K562 (cell line): Measurements from ENCODE around the gene SF3B4. TPM values are rescaled to one million over a fixed set of nuclear protein-coding genes. Genes with fewer than 3 reads are reported as not detected.

ENCODE experiments used
- CREM ChIP-seq: IDR thresholded peaks from 2 replicates; pipeline ENCODE4 v1.6.1; 2014; ENCODE audit warnings: antibody characterized with exemption, low read depth
- DPF2 ChIP-seq: fragments of 450-650 bp; IDR thresholded peaks from 2 replicates; pipeline ENCODE4 v1.6.1; 2016
- EWSR1 ChIP-seq: fragments of 450-650 bp; IDR thresholded peaks from 2 replicates; pipeline ENCODE4 v1.6.1; 2018; ENCODE audit warnings: borderline replicate concordance, mild to moderate bottlenecking, low read depth, moderate library complexity; ENCODE audit not compliant: partially characterized antibody
- GTF2A2 ChIP-seq: IDR thresholded peaks from 2 replicates; pipeline ENCODE4 v1.6.1; 2016; ENCODE audit warnings: mild to moderate bottlenecking, missing genetic modification characterization, missing compliant biosample characterization
- IRF2 ChIP-seq: sonication (generic); formaldehyde crosslinking; IDR thresholded peaks from 2 replicates; pipeline ENCODE4 v1.8.1; 2022; ENCODE audit warnings: mild to moderate bottlenecking, missing genetic modification reagents
- KDM2B ChIP-seq: fragments of 250-450 bp; sonication (Bioruptor Pico); IDR thresholded peaks from 2 replicates; pipeline ENCODE4 v1.8.0; 2021; ENCODE audit warnings: mild to moderate bottlenecking, moderate library complexity
- LEF1 ChIP-seq: fragments of 450-650 bp; IDR thresholded peaks from 2 replicates; pipeline ENCODE4 v1.6.1; 2016; ENCODE audit warnings: mild to moderate bottlenecking
- MAFG ChIP-seq: fragments of 450-650 bp; conservative IDR thresholded peaks from 2 replicates; pipeline ENCODE4 v1.6.1; 2016; ENCODE audit warnings: missing genetic modification characterization, missing compliant biosample characterization
- MCM7 ChIP-seq, 2 experiments: fragments of 450-650 bp; IDR thresholded peaks; 2 replicates each; pipeline ENCODE4 v1.6.1; 2016 to 2018
- MYBL2 ChIP-seq, 2 experiments: fragments of 450-650 bp in 1 of 2; sonication (generic) in 1 of 2; formaldehyde crosslinking in 1 of 2; IDR thresholded peaks; 2 replicates each; pipeline versions ENCODE4 v1.6.1 to v1.8.1; 2017 to 2022; ENCODE audit warnings: borderline replicate concordance in 1 of 2, inconsistent platforms in 1 of 2, low read depth in 1 of 2, mild to moderate bottlenecking in 1 of 2, missing genetic modification reagents in 1 of 2, moderate library complexity in 1 of 2
- RCOR1 ChIP-seq, 2 experiments: IDR thresholded peaks; 2 replicates each; pipeline ENCODE4 v1.6.1; 2012; ENCODE audit warnings: low read depth in 2 of 2, low read length in 2 of 2, borderline replicate concordance in 1 of 2, improper control_type of control experiment in 1 of 2
- SMAD2 ChIP-seq: fragments of 150-350 bp; IDR thresholded peaks from 2 replicates; pipeline ENCODE4 v1.6.1; 2014; ENCODE audit warnings: low read depth, mild to moderate bottlenecking, low read length
- SMARCE1 ChIP-seq: fragments of 450-650 bp; IDR thresholded peaks from 2 replicates; pipeline ENCODE4 v1.7.1; 2016; ENCODE audit warnings: mild to moderate bottlenecking
- SNRNP70 ChIP-seq: fragments of 200-400 bp; formaldehyde crosslinking; optimal IDR thresholded peaks from 2 replicates; pipeline ENCODE3; 2017; ENCODE audit warnings: low read depth, low read length
- TAL1 ChIP-seq: fragments of 450-650 bp; IDR thresholded peaks from 2 replicates; pipeline ENCODE4 v1.6.1; 2016; ENCODE audit warnings: mild to moderate bottlenecking
- TBL1XR1 ChIP-seq, 2 experiments: IDR thresholded peaks; 2 replicates each; pipeline ENCODE4 v1.6.1; 2012; ENCODE audit warnings: improper control_type of control experiment in 2 of 2, low read length in 2 of 2, mild to moderate bottlenecking in 1 of 2
- TBP ChIP-seq: optimal IDR thresholded peaks from 2 replicates; pipeline ENCODE3; 2011; ENCODE audit warnings: low read depth, low read length, improper control_type of control experiment
- TEAD1 ChIP-seq, 2 experiments: fragments of 450-650 bp in 1 of 2; sonication (generic) in 1 of 2; formaldehyde crosslinking; IDR thresholded peaks; 2 replicates each; pipeline versions ENCODE4 v1.4.0 to v1.8.0; 2020 to 2022; ENCODE audit warnings: mild to moderate bottlenecking in 2 of 2, missing genetic modification reagents in 1 of 2
- ZNF133 ChIP-seq: fragments of 250-450 bp; sonication (Bioruptor Pico); IDR thresholded peaks from 2 replicates; pipeline ENCODE4 v1.4.0; 2020; ENCODE audit warnings: mild to moderate bottlenecking
- polyA plus RNA-seq, 8 experiments: library from polyadenylated mRNA; depleted of rRNA in 4 of 8; stranded (reverse) in 5 of 8; unstranded in 3 of 8; fragments of >200 nt; fragmentation: Nextera tagmentation in 2 of 8; fragmentation: Illumina TruSeq in 1 of 8; extraction: Ambion mirVana in 2 of 8; extraction: Trizol in 1 of 8; gene quantifications; 2 replicates each; pipeline versions ENCODE4 v1.2.1 to v1.2.3, GENCODE V29; 2011 to 2014; ENCODE audit warnings: inconsistent platforms in 1 of 8, missing spikeins in 1 of 8
- total RNA-seq, 7 experiments: library from RNA; depleted of rRNA in 6 of 7; stranded (reverse); fragments of >200 nt in 6 of 7; fragmentation: Illumina TruSeq in 2 of 7; extraction: Trizol in 2 of 7; gene quantifications; 2 replicates each; pipeline versions ENCODE4 v1.2.1 to v1.2.3, GENCODE V29; 2011 to 2021; ENCODE audit warnings: low replicate concordance in 1 of 7
- TF ChIP-seq, protein P1 (sequence below): IDR thresholded peaks from 2 replicates; pipeline ENCODE4 v1.6.1; 2014; ENCODE audit warnings: antibody characterized with exemption
- TF ChIP-seq, protein P2 (sequence below), 2 experiments: IDR thresholded peaks; 2 replicates each; pipeline ENCODE4 v1.6.1; 2011; ENCODE audit warnings: borderline replicate concordance in 1 of 2, control low read depth in 1 of 2, low read depth in 1 of 2, low read length in 1 of 2, mild to moderate bottlenecking in 1 of 2, mixed read lengths in 1 of 2, moderate library complexity in 1 of 2; ENCODE audit not compliant: insufficient read depth in 1 of 2, insufficient read length in 1 of 2, poor library complexity in 1 of 2, severe bottlenecking in 1 of 2; ENCODE audit errors: extremely low read depth in 1 of 2
- TF ChIP-seq, protein P3 (sequence below): fragments of 250-450 bp; sonication (Bioruptor Pico); IDR thresholded peaks from 2 replicates; pipeline ENCODE4 v1.4.0; 2020; ENCODE audit warnings: mild to moderate bottlenecking, moderate library complexity
- TF ChIP-seq, protein P4 (sequence below): fragments of 250-450 bp; sonication (Bioruptor Pico); IDR thresholded peaks from 2 replicates; pipeline ENCODE4 v1.5.1; 2021; ENCODE audit warnings: mild to moderate bottlenecking

Gene SF3B4
- total and polyA plus RNA-seq, 9 of the 15 experiments (the other 6 are each of a cell fraction or from before 2014, with no cell fraction given): 3.0 to 88.0 (median 26.1) TPM

DNA sequence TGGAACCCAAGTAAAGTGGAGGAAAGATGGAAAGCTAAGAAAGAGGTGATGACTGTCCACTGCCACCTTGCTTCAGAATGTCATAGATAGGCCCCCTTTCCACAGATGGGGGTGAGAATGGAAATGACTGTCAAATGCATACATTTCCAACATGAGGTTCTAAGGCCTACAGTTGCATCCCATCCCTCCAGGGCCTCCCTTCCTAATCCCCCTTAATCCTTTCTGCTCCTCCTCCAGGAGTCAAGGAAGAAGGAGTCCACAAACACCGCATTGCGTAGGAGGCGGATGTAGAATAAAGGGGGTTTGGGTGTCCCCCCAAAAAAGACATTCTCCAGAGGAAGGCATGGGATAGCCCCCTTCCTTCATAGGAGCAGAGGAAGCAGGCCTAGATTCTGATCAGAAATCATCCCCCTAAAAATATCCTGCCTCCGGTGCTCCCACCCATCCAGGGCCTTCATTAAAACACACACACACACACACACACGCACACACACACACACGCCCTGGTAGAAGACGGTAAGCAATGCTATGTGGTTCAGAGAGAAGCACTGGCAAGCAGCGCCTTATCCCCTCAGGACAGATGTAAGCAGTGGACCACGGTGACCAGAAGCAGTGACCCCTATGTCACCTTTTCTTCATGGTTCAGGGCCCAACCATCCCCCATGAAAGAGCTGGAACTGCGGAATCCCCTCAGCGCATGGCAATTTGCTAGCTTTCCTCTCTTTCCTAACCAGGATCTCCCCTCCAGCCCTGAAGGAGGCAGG is 12.0 kb downstream of the SF3B4 start (continued):
- TF ChIP-seq, protein P1, sequence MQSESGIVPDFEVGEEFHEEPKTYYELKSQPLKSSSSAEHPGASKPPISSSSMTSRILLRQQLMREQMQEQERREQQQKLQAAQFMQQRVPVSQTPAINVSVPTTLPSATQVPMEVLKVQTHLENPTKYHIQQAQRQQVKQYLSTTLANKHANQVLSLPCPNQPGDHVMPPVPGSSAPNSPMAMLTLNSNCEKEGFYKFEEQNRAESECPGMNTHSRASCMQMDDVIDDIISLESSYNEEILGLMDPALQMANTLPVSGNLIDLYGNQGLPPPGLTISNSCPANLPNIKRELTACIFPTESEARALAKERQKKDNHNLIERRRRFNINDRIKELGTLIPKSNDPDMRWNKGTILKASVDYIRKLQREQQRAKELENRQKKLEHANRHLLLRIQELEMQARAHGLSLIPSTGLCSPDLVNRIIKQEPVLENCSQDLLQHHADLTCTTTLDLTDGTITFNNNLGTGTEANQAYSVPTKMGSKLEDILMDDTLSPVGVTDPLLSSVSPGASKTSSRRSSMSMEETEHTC: no peak
- TF ChIP-seq EWSR1 (no peak), MCM7 (IDR thresholded peaks at IDR 0.05) (no peak), CREM (peak; percentile 39; the same call in 1 of the 2 replicates), ZNF133 (no peak), KDM2B (CRISPR knock-in tag) (no peak), DPF2 (peak; percentile 67), SMARCE1 (peak; percentile 25; the same call in 1 of the 2 replicates), SMAD2 (no peak), SNRNP70 (no peak), TAL1 (peak; percentile 36; the same call in 1 of the 2 replicates), RCOR1 (IDR thresholded peaks at IDR 0.05; ENCODE audit: borderline replicate concordance in 1 of 2, low read depth in 2 of 2, low read length in 2 of 2) (no peak), IRF2 (CRISPR knock-in tag) (no peak), LEF1 (no peak), TBL1XR1 (IDR thresholded peaks at IDR 0.05; ENCODE audit: low read length in 2 of 2) (no peak), MYBL2 (IDR thresholded peaks at IDR 0.05; ENCODE audit: low read depth) (no peak), MYBL2 (CRISPR knock-in tag; IDR thresholded peaks at IDR 0.05; ENCODE audit: borderline replicate concordance) (no peak), TBP (no peak), MAFG (tag) (no peak), TEAD1 (CRISPR knock-in tag; IDR thresholded peaks at IDR 0.05) (0 out of 4 replicates have a peak, but pooled peaks of 1 of the 2 experiments have one; percentile 37), GTF2A2 (tag) (no peak)
- TF ChIP-seq, protein P2, sequence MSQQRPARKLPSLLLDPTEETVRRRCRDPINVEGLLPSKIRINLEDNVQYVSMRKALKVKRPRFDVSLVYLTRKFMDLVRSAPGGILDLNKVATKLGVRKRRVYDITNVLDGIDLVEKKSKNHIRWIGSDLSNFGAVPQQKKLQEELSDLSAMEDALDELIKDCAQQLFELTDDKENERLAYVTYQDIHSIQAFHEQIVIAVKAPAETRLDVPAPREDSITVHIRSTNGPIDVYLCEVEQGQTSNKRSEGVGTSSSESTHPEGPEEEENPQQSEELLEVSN (IDR thresholded peaks at IDR 0.05; ENCODE audit: borderline replicate concordance in 1 of 2, extremely low read depth in 1 of 2, insufficient read depth in 1 of 2, insufficient read length in 1 of 2, low read depth in 1 of 2, low read length in 1 of 2, poor library complexity in 1 of 2, severe bottlenecking in 1 of 2): no peak
- TF ChIP-seq, protein P3, sequence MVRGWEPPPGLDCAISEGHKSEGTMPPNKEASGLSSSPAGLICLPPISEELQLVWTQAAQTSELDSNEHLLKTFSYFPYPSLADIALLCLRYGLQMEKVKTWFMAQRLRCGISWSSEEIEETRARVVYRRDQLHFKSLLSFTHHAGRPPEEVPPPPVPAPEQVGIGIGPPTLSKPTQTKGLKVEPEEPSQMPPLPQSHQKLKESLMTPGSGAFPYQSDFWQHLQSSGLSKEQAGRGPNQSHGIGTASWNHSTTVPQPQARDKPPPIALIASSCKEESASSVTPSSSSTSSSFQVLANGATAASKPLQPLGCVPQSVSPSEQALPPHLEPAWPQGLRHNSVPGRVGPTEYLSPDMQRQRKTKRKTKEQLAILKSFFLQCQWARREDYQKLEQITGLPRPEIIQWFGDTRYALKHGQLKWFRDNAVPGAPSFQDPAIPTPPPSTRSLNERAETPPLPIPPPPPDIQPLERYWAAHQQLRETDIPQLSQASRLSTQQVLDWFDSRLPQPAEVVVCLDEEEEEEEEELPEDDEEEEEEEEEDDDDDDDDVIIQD (CRISPR knock-in tag): no peak
- TF ChIP-seq, protein P4, sequence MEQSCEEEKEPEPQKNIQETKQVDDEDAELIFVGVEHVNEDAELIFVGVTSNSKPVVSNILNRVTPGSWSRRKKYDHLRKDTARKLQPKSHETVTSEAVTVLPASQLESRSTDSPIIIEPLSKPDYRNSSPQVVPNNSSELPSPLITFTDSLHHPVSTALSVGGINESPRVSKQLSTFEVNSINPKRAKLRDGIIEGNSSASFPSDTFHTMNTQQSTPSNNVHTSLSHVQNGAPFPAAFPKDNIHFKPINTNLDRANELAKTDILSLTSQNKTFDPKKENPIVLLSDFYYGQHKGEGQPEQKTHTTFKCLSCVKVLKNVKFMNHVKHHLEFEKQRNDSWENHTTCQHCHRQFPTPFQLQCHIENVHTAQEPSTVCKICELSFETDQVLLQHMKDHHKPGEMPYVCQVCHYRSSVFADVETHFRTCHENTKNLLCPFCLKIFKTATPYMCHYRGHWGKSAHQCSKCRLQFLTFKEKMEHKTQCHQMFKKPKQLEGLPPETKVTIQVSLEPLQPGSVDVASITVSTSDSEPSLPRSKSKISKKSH (CRISPR knock-in tag): no peak
